HepG2 (cell line): Measurements from ENCODE around the gene VAPA.

Experiments
- CREBL2 ChIP-seq: sonication (generic); formaldehyde crosslinking; IDR thresholded peaks from 2 replicates; pipeline ENCODE4 v1.8.1; 2023; ENCODE audit warnings: missing genetic modification reagents, mild to moderate bottlenecking, borderline replicate concordance
- CTCF ChIP-seq: sonication (generic); formaldehyde crosslinking; IDR thresholded peaks from 2 replicates; pipeline ENCODE4 v1.5.0; 2020; ENCODE audit warnings: mild to moderate bottlenecking, missing genetic modification reagents, moderate library complexity
- EZH2 ChIP-seq: conservative IDR thresholded peaks from 2 replicates; pipeline ENCODE4 v1.6.1; 2012; ENCODE audit warnings: mild to moderate bottlenecking, low read depth, low read length, moderate library complexity
- GATAD2A ChIP-seq: IDR thresholded peaks from 2 replicates; pipeline ENCODE4 v1.6.1; 2016
- PCBP2 ChIP-seq: fragments of 200-400 bp; formaldehyde crosslinking; optimal IDR thresholded peaks from 2 replicates; pipeline ENCODE3; 2018; ENCODE audit warnings: low read length, low read depth; ENCODE audit not compliant: poor library complexity, severe bottlenecking
- TAF1 ChIP-seq: sonication (generic); formaldehyde crosslinking; IDR thresholded peaks from 2 replicates; pipeline ENCODE4 v1.4.0; 2020; ENCODE audit warnings: missing genetic modification reagents
- ZNF468 ChIP-seq: sonication (generic); formaldehyde crosslinking; IDR thresholded peaks from 2 replicates; pipeline ENCODE4 v1.8.0; 2022; ENCODE audit warnings: mild to moderate bottlenecking, moderate library complexity, missing genetic modification reagents

GRCh38 chr18:9931678-9932077 is 17.9 kb downstream of the VAPA start:
- TF ChIP-seq PCBP2 (no peak), CTCF (no peak), TAF1 (CRISPR knock-in tag) (no peak), ZNF468 (CRISPR knock-in tag) (no peak), CREBL2 (CRISPR knock-in tag) (no peak), GATAD2A (CRISPR knock-in tag) (peak; percentile 37; the same call in 1 of the 2 replicates), EZH2 (no peak)
